Neutrophil (primary cell): ENCODE results near the gene ENDOD1.

ENCODE experiments used
- H3K27ac ChIP-seq: fragments of 200-600 bp; sonication (generic); 2 replicates; pipeline ENCODE4 v1.5.1; 2016; ENCODE audit warnings: mild to moderate bottlenecking, moderate library complexity
- H3K27me3 ChIP-seq: fragments of 200-600 bp; sonication (generic); 2 replicates; pipeline ENCODE4 v1.6.0; 2016; ENCODE audit warnings: mild to moderate bottlenecking
- H3K36me3 ChIP-seq: fragments of 200-600 bp; sonication (generic); 2 replicates; pipeline ENCODE4 v1.5.1; 2017
- H3K4me1 ChIP-seq, 2 experiments: fragments of 200-600 bp in 1 of 2; sonication (generic) in 1 of 2; 1 replicate in 1 of 2; 2 replicates in 1 of 2; pipeline versions ENCODE4 v1.5.1 to v1.6.1; 2013 to 2016; ENCODE audit warnings: low read depth in 1 of 2, low read length in 1 of 2, mild to moderate bottlenecking in 1 of 2, moderate library complexity in 1 of 2; ENCODE audit not compliant: control insufficient read depth in 1 of 2, insufficient read depth in 1 of 2
- H3K4me3 ChIP-seq, 2 experiments: fragments of 200-600 bp in 1 of 2; sonication (generic) in 1 of 2; 1 replicate in 1 of 2; 2 replicates in 1 of 2; pipeline ENCODE4 v1.5.1; 2013 to 2016; ENCODE audit warnings: low read depth in 1 of 2, low read length in 1 of 2, mild to moderate bottlenecking in 1 of 2, moderate library complexity in 1 of 2
- H3K9me3 ChIP-seq: fragments of 200-600 bp; sonication (generic); 2 replicates; pipeline ENCODE4 v1.5.1; 2016
- CTCF ChIP-seq: fragments of 200-600 bp; sonication (generic); IDR thresholded peaks from 2 replicates; pipeline ENCODE4 v1.5.1; 2016; ENCODE audit warnings: antibody characterized with exemption

Gene ENDOD1

GRCh38 chr11:95059046-95059445 is 30.6 kb upstream of the ENDOD1 start:
- TF ChIP-seq CTCF = no peak
- no peaks in the 10 kb centered on the region for H3K4me1 ChIP-seq
- no peaks in the 10 kb centered on the region for H3K36me3 ChIP-seq
- H3K27ac ChIP-seq = no peak overlapping the region
- H3K9me3 ChIP-seq = no peaks in the 10 kb centered on the region
- H3K4me3 ChIP-seq = no peak overlapping the region
- H3K27me3 ChIP-seq = peaks cover 49% of the 10 kb centered on the region

- Histone ChIP-seq H3K9me3 (no peaks in the 10 kb centered on the region), H3K4me3 (no peak overlapping the region), H3K27me3 (peaks cover 80% of the 10 kb centered on the region), H3K27ac (no peak overlapping the region), H3K4me1 (peaks cover 10 to 12% of the 10 kb centered on the region in 2 experiments), H3K36me3 (no peaks in the 10 kb centered on the region)
- no peak for TF ChIP-seq CTCF
Observed at GRCh38 chr11:95065336-95065735, 24.3 kb upstream of the ENDOD1 start.

- Histone ChIP-seq H3K4me3 (peak within 1 kb of the TSS; percentile 48 to 70), H3K27me3 (peaks cover 67% of the 10 kb centered on the region), H3K36me3 (no peaks in the 10 kb centered on the region), H3K27ac (no peak within 1 kb of the TSS), H3K9me3 (no peaks in the 10 kb centered on the region), H3K4me1 (peaks cover 10 to 12% of the 10 kb centered on the region in 2 experiments)
- TF ChIP-seq CTCF = no peak
Observed at GRCh38 chr11:95066716-95067038, 23.0 kb upstream of the ENDOD1 start, which contains the start of gene SRSF8. Gene SRSF8, plus strand, starts transcription at chr11:95066919. Its CDS starts 308 bp downstream, at chr11:95067227.

- peaks cover 10 to 12% of the 10 kb centered on the region in 2 experiments for H3K4me1 ChIP-seq
- TF ChIP-seq CTCF = no peak
- H3K27me3 ChIP-seq = peaks cover 61% of the 10 kb centered on the region
- H3K36me3 ChIP-seq = no peaks in the 10 kb centered on the region
- H3K27ac ChIP-seq = no peak overlapping the region
- H3K4me3 ChIP-seq = peak overlapping the region; percentile 48 to 70
- no peaks in the 10 kb centered on the region for H3K9me3 ChIP-seq
Observed at GRCh38 chr11:95067039-95067840, 22.4 kb upstream of the ENDOD1 start.

GRCh38 chr11:95067841-95068219 is 21.8 kb upstream of the ENDOD1 start:
- Histone ChIP-seq H3K9me3 (no peaks in the 10 kb centered on the region), H3K4me1 (peaks cover 10 to 12% of the 10 kb centered on the region in 2 experiments), H3K4me3 (peak overlapping the region; percentile 48 to 70), H3K27me3 (peaks cover 58% of the 10 kb centered on the region), H3K36me3 (no peaks in the 10 kb centered on the region), H3K27ac (no peak overlapping the region)
- TF ChIP-seq CTCF = no peak
